Stimulated activated CD8-positive, alpha-beta memory T cell treated with anti-CD3 and anti-CD28 coated beads, Interleukin-4, amount 100 ng/mL, for 24 hours (primary cell): ENCODE results near the gene MRPL55.

ENCODE experiments used
- DNase-seq: peaks from one replicate; pipeline ENCODE4 v3.0.0-alpha.2; 2020; ENCODE audit warnings: low read depth

Gene MRPL55

GRCh38 chr1:228084325-228084724, 24.8 kb downstream of the MRPL55 start:
- DNase-seq = no peak

GRCh38 chr1:228083871-228084278, 25.2 kb downstream of the MRPL55 start:
- no peak for DNase-seq

- DNase-seq = no peak
Observed at GRCh38 chr1:228082918-228083870, 25.9 kb downstream of the MRPL55 start.

- peak; percentile 88 for DNase-seq
Observed at GRCh38 chr1:228082214-228082917, 26.7 kb downstream of the MRPL55 start, which contains the start of gene ARF1. ARF1 (plus strand) TSS chr1:228082708; CDS start chr1:228097115, 14,407 bp downstream.

GRCh38 chr1:228081578-228082213, 27.4 kb downstream of the MRPL55 start:
- DNase-seq = no peak

GRCh38 chr1:228081144-228081543, 28.0 kb downstream of the MRPL55 start:
- no peak for DNase-seq

- DNase-seq = no peak
Observed at GRCh38 chr1:228079601-228080263, 29.4 kb downstream of the MRPL55 start.

GRCh38 chr1:228079013-228079412, 30.1 kb downstream of the MRPL55 start:
- no peak for DNase-seq

GRCh38 chr1:228077565-228078330, 31.4 kb downstream of the MRPL55 start:
- no peak for DNase-seq

GRCh38 chr1:228076796-228077430, 32.2 kb downstream of the MRPL55 start:
- DNase-seq = no peak

- no peak for DNase-seq
Observed at GRCh38 chr1:228075801-228076271, 33.3 kb downstream of the MRPL55 start.

GRCh38 chr1:228074954-228075730, 34.0 kb downstream of the MRPL55 start:
- no peak for DNase-seq

- DNase-seq = no peak
Observed at GRCh38 chr1:228073857-228074545, 35.1 kb downstream of the MRPL55 start.

- no peak for DNase-seq
Observed at GRCh38 chr1:228073061-228073856, 35.8 kb downstream of the MRPL55 start.

- DNase-seq = no peak
Observed at GRCh38 chr1:228072658-228073043, 36.4 kb downstream of the MRPL55 start.

GRCh38 chr1:228071839-228072657, 37.1 kb downstream of the MRPL55 start:
- no peak for DNase-seq

GRCh38 chr1:228070851-228071250, 38.2 kb downstream of the MRPL55 start:
- DNase-seq = no peak
